Ovary (tissue), 9 donors: ENCODE results near the gene NCOA1. TPM values are rescaled to one million over a fixed set of nuclear protein-coding genes. Genes with fewer than 3 reads are reported as not detected.

Experiments used
- DNase-seq, 5 donors: peaks; one replicate each; pipeline ENCODE4 v3.0.0-alpha.2; 2019 to 2020
- H3K27ac ChIP-seq, 2 donors: fragments of 200-600 bp; one replicate each; pipeline versions ENCODE4 v1.5.1 to v1.8.0; 2019 to 2022
- H3K27me3 ChIP-seq: fragments of 200-600 bp; one replicate; pipeline ENCODE4 v1.8.0; 2022
- H3K36me3 ChIP-seq: fragments of 200-600 bp; sonication (generic); one replicate; pipeline ENCODE4 v1.5.1; 2019
- H3K4me1 ChIP-seq: one replicate; pipeline ENCODE4 v1.8.1; 2013; ENCODE audit warnings: mild to moderate bottlenecking, moderate library complexity; ENCODE audit not compliant: insufficient read depth
- H3K4me3 ChIP-seq: fragments of 200-600 bp; sonication (generic); one replicate; pipeline ENCODE4 v1.5.1; 2017
- H3K9me3 ChIP-seq, 2 donors: fragments of 200-600 bp in 1 of 2; sonication (generic) in 1 of 2; one replicate each; pipeline versions ENCODE4 v1.5.1 to v1.8.1; 2013 to 2019; ENCODE audit warnings: mild to moderate bottlenecking in 1 of 2, moderate library complexity in 1 of 2
- CTCF ChIP-seq, 3 donors: fragments of 450-650 bp in 2 of 3; fragments of 200-600 bp in 1 of 3; IDR thresholded peaks; one replicate each; pipeline versions ENCODE4 v1.5.1 to v1.8.0; 2016 to 2022; ENCODE audit warnings: antibody characterized with exemption in 3 of 3, mild to moderate bottlenecking in 1 of 3
- EP300 ChIP-seq: sonication (generic); formaldehyde crosslinking; IDR thresholded peaks from one replicate; pipeline ENCODE4 v1.6.1; 2017; ENCODE audit warnings: antibody characterized with exemption
- POLR2A ChIP-seq: fragments of 450-650 bp; IDR thresholded peaks from one replicate; pipeline ENCODE4 v1.6.1; 2017; ENCODE audit warnings: antibody characterized with exemption, mild to moderate bottlenecking, moderate library complexity
- WGBS, 3 donors: extraction: QIAGEN DNeasy Blood & Tissue Kit in 1 of 3; methylation state at CpG; one replicate each; pipeline versions ENCODE4 v1.1.5 to v1.1.7; 2013 to 2017; 5-methylcytosine and 5-hydroxymethylcytosine counted together
- intact Hi-C, 4 donors: fragments of 100-400 bp; cut with DNase I; formaldehyde crosslinking; loops; one replicate each; pipeline versions ENCODE4 v1.11.0 to v1.15.1; 2022 to 2023
- polyA plus RNA-seq, 2 donors: library from polyadenylated mRNA; stranded (reverse); fragments of 200-250 nt in 1 of 2; fragments of 350-450 nt in 1 of 2; fragmentation: Illumina TruSeq in 1 of 2; extraction: RNeasy Lipid Tissue Mini Kit (QIAGEN cat#74804) in 1 of 2; gene quantifications; one replicate each; pipeline ENCODE4 v1.2.3, GENCODE V29; 2013 to 2014
- total RNA-seq, 7 donors: library from RNA; depleted of rRNA in 2 of 7; stranded (reverse); fragments of >200 nt in 2 of 7; fragmentation: NEBNext Ultra II Directional in 3 of 7; extraction: Animal tissue kit (Norgen Biotek cat#: 25700) in 3 of 7; gene quantifications; one replicate each; pipeline versions ENCODE4 v1.1.0 to v1.2.4, GENCODE V29; 2016 to 2023
- donor health status: DM: no; HTN: no; CAD: no; lungs with moderate emphysema.
- donor health status: DM: no; HTN: no; CAD: no.
- donor health status: Bipolar disorder and iron deficiency.
- donor health status: DM: yes; HTN: yes; CAD: no.
- donor health status: DM: no; HTN: no; CAD: no.
- donor health status: DM: yes; HTN: yes; CAD: no.

Gene NCOA1
- total and polyA plus RNA-seq, 9 donors: 20.2 to 69.0 (median 57.3) TPM

DNA sequence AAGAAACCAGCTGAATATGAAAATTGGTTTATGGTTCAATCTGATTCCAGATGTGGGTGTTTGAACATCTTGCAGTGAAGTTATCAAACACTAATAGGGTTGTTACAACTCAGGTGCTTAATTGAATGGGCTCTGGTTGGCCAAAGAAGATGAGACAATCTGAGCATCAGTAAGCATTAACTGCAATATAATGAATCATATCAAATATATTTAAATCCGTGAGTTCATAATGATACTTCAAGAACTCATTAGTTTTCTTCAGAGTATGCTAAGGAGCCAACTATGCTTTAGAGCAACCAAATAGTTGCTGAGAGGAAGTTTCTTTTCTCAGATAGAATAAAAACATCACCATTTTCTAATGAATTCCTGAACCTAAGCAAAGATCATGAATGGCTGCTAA is 79.2 kb downstream of the NCOA1 start:
- TF ChIP-seq CTCF (IDR thresholded peaks at IDR 0.05) (no peak), EP300 (no peak), POLR2A (no peak)
- Histone ChIP-seq H3K4me1 (no peaks in the 10 kb centered on the region), H3K4me3 (no peak overlapping the region), H3K36me3 (no peaks in the 10 kb centered on the region), H3K9me3 (peaks cover 0 to 4% of the 10 kb centered on the region in 2 donors), H3K27ac (no peak overlapping the region), H3K27me3 (no peaks in the 10 kb centered on the region)
- WGBS, 3 donors: 92 to 100% (median 96%) methylated on average over 1 of the region's 1 CpG
- no peak for DNase-seq
- intact Hi-C loops: no loop called here

DNA sequence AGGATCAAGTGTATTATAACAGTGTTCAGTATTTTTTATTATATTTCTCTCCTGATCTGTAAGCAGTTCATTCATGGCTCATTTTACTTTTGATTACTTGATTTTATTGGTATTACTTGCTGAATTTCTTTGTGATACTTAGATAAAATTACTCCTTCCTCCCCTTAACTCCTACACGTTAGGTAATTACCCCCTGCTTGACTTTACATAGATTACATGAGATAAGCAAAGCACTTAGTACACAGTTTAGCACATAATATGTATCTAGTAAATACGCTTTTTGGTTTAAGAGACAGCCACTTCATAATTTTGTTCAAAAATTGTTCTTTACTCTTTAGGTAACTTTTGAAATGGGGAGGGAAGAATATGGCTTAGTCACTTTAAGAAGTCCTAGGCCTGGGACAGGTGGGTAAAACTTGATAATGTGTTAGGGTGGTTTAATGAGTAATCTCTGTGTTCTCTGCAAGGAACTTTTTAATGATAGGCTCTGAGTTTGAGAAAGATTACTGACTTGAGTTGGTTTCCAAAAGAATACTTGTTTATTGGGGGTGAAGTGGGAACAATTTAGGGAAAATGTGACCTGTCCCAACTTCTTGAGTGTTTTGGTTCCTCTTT is 80.9 kb downstream of the NCOA1 start:
- H3K27ac ChIP-seq: no peak overlapping the region
- H3K9me3 ChIP-seq: no peaks in the 10 kb centered on the region
- H3K36me3 ChIP-seq: no peaks in the 10 kb centered on the region
- no peaks in the 10 kb centered on the region for H3K27me3 ChIP-seq
- intact Hi-C loops: no loop called here
- no peak for DNase-seq
- WGBS, 3 donors: 82 to 89% (median 86%) methylated on average over 2 of the region's 2 CpGs
- H3K4me3 ChIP-seq: no peak overlapping the region
- peaks cover 2% of the 10 kb centered on the region for H3K4me1 ChIP-seq
- TF ChIP-seq CTCF (IDR thresholded peaks at IDR 0.05) (no peak), POLR2A (no peak), EP300 (no peak)

GRCh38 chr2:24576146-24576545 is 85.1 kb downstream of the NCOA1 start:
- Histone ChIP-seq H3K27me3 (no peaks in the 10 kb centered on the region), H3K36me3 (no peaks in the 10 kb centered on the region), H3K4me1 (peaks cover 2% of the 10 kb centered on the region), H3K27ac (no peak overlapping the region), H3K4me3 (no peak overlapping the region), H3K9me3 (no peaks in the 10 kb centered on the region)
- DNase-seq: no peak
- intact Hi-C loops: no loop called here
- TF ChIP-seq CTCF (IDR thresholded peaks at IDR 0.05) (no peak), POLR2A (no peak), EP300 (no peak)

GRCh38 chr2:24576617-24577016 is 85.6 kb downstream of the NCOA1 start:
- no peaks in the 10 kb centered on the region for H3K36me3 ChIP-seq
- DNase-seq: no peak
- H3K27me3 ChIP-seq: no peaks in the 10 kb centered on the region
- H3K4me1 ChIP-seq: peaks cover 2% of the 10 kb centered on the region
- intact Hi-C loops: no loop called here
- no peaks in the 10 kb centered on the region for H3K9me3 ChIP-seq
- WGBS, 3 donors: 82 to 86% (median 83%) methylated on average over 1 of the region's 1 CpG
- no peak overlapping the region for H3K4me3 ChIP-seq
- no peak for TF ChIP-seq CTCF (IDR thresholded peaks at IDR 0.05)
- TF ChIP-seq EP300: no peak
- TF ChIP-seq POLR2A: no peak
- no peak overlapping the region for H3K27ac ChIP-seq
